ENCODE results near the gene SLC20A1.

DNA sequence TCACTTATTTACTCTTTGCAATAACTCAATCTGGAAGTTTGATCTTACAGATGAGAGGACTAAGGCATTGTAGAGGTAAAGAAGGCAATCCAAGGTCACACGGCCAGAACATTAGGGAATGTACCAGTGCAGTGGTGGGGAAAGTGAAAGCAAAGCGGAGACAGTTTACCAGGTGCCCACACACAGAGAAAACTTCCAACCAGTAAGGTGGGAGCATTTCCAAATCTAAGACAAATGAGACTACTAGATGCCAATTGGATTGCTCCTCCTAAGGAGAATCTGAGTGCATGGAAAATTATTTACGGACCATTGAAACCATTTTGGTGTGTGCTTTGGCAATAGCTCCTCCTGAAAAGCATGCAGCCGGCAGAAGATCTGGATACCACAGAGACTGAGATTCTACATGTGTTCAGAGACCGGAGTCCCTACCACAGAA, 34.9 kb downstream of the SLC20A1 start:
- TF ChIP-seq, protein P1, sequence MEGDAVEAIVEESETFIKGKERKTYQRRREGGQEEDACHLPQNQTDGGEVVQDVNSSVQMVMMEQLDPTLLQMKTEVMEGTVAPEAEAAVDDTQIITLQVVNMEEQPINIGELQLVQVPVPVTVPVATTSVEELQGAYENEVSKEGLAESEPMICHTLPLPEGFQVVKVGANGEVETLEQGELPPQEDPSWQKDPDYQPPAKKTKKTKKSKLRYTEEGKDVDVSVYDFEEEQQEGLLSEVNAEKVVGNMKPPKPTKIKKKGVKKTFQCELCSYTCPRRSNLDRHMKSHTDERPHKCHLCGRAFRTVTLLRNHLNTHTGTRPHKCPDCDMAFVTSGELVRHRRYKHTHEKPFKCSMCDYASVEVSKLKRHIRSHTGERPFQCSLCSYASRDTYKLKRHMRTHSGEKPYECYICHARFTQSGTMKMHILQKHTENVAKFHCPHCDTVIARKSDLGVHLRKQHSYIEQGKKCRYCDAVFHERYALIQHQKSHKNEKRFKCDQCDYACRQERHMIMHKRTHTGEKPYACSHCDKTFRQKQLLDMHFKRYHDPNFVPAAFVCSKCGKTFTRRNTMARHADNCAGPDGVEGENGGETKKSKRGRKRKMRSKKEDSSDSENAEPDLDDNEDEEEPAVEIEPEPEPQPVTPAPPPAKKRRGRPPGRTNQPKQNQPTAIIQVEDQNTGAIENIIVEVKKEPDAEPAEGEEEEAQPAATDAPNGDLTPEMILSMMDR (IDR thresholded peaks at IDR 0.05): no peak
- peak; percentile 29 for TF ChIP-seq POLR2AphosphoS5 (IDR thresholded peaks at IDR 0.05)

All from prostate gland (tissue), 2 donors.